Head of caudate nucleus (tissue), 42 donors: ENCODE measurements around the gene BATF3.

ENCODE experiments used
- DNase-seq, 42 donors: peaks; one replicate each; pipeline versions ENCODE4 v3.0.0 to v3.0.0-alpha.2; 2020 to 2021; ENCODE audit warnings: mixed read lengths in 7 of 42
- intact Hi-C: fragments of 100-400 bp; cut with DNase I; formaldehyde crosslinking; loops from one replicate; pipeline ENCODE4 v1.15.0; 2022

The BATF3 gene

DNA sequence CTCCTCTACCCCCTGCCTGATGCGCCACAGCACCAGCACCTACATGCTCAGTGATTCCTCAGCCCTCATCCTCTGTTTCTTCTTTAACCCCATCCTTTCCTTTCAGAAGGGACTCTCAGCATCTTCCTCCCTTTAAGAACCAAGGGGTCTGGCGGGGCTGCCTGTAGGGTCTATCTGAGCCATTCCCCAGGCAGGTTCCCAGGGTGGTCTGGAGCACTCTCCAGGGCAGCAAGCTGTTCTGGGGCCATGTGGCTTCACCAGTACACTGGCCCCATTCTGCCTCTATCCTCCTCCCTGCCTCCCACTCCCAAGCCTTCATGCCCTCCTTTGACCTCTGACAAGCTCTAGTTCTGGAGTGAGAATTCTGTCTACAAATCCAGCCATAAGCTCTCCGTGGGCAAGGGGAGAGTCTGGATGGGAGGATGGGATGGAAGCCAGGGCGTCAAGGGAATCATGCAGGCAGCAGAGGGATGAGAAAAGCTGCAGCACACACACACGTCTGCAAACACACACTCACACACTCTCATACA lies 10.4 kb downstream of the BATF3 start:
- intact Hi-C loops = no loop called here
- peak in 1 of 42 donors; percentile 9 for DNase-seq

DNA sequence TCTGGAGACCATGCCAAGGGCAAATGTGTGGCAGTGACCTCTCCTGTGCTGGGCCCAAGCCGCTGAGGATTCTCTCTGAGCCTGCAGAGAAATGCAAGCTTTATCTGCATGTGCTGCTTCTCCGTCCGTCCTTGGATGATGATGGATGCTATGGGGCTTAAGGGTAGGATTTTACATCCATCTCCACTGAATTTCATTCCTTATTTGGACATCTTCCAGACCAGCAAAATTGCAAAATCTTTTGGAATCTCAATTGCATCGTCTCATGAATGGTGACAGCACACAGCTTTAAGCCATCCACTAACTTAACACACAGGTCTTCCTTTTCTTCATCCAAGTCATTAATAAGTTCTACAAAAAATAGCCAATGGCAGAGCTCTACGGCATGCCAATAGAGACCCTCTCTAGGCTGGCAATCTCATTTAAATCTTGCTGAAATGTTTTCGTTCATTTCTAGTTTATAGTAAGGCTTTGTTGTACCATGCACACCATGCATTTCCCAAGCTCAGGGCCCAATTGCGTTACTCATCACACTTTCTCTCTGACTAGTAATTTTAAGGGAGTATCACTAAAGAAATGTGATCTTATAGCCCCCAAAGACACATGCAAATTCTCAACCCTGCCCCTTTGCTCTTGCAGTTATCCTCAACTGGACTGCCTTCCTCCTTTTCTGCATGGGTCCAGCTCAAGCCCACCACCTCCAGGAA lies 11.1 kb downstream of the BATF3 start:
- intact Hi-C loops = no loop called here
- peak in 1 of 42 donors; percentile 33 for DNase-seq

DNA sequence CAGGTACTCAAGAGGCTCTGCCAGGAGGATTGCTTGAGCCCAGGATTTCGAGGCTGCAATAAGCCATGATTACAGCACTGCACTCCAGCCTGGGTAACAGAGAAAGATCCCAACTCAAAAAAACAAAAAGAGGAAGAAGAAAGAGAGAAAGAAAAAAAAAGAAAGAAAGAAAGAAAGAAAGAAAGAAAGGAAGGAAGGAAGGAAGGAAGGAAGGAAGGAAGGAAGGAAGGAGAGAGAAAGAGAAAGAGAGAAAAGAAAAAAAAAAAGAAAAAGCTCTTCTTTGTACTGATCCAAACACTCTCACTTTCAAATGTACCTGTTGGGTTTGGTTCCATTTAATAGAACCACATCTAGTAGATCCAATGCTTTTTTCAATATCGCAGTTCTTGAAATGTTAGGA lies 11.8 kb downstream of the BATF3 start:
- intact Hi-C loops = no loop called here

DNA sequence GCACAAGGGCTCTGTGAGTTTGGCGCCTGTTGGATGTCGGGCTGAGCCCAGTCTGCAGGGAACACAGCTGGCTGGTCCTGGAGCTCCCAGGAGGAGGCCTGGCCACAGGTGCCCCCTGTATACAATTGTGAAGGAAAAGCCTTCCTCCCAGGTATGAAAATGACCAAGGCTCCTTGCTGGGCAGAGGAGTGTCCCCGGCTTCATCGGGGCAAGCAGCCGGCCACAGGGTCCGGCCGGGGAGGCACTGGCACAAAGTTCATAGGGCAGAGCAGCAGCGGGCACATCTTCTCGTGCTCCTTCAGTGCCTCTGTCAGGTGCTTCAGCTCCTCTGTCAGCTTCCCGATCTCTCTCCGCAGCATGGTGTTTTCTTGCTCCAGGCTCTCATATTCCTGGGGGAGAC lies 13.0 kb downstream of the BATF3 start:
- intact Hi-C loops = no loop called here
- DNase-seq = no peak

More for the DNA sequence above, 11.8 kb downstream of the BATF3 start:
- DNase-seq = no peak

DNA sequence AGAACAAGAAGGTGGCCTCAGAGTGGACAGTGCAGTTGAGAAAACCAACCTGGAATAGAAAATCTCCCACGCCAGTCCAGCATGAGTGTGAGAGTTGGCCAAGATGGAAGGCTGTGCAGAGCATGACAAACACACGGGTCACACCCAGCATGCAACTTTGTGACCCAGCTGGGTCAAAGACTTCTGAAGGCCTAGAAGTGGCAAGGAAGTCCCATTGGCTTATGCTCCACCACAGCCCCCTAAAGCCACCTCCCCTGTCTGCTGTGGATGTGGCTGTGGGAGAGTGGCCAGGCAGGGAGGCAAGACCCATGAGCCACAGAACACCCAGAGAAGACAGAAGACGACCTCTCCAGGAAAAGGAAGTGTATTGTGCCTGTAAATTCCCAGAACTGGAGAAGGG lies 13.6 kb downstream of the BATF3 start:
- no peak for DNase-seq
- intact Hi-C loops = no loop called here

DNA sequence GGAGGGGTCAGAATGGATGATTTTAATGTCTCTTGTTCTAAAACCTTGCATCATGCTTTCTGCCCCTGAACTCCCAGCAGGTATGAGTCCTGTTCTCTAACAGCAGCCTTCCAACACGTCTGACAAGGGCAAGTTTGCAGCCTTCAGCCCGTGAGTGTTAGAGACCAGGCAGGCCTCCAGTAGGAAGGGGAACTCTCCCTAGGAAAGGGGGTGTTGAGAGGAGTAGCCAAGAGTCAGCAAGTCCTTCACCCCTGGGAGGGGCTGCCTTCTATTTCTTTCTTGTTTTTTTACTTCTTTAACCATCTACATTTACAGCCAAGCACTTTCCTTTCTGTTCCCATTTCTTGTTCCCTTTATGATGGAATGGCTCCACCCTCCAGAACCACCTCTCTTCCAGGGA lies 14.2 kb downstream of the BATF3 start:
- DNase-seq = no peak
- intact Hi-C loops = no loop called here

DNA sequence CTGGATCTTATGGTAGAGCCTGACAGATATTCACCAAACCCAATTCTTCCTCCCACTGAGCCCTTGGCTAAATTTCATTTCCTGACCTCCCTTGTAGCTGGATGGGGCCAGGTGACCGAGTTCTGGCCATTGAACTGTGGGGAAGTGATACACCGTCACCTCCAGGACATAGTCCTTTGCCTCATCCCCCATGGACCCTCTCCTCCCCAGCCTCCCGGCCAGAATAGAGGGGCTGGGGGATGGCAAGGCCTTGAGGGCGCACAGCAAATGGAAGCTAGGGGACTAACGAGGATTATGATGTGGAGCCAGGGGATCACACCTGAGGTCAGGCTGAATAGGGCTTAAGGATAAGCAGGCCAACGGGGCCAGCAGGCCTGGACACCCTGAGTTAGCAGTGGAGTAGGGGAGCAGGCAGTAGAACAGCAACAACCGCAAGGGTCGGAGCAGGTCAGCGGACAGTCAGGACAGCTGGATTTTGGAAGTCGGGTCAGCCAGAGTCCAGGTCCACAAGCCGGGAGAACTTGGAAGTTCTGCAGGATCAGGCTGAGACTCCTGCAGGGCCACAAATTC lies 15.0 kb downstream of the BATF3 start:
- intact Hi-C loops = no loop called here
- DNase-seq = peak in 1 of 42 donors; percentile 35

DNA sequence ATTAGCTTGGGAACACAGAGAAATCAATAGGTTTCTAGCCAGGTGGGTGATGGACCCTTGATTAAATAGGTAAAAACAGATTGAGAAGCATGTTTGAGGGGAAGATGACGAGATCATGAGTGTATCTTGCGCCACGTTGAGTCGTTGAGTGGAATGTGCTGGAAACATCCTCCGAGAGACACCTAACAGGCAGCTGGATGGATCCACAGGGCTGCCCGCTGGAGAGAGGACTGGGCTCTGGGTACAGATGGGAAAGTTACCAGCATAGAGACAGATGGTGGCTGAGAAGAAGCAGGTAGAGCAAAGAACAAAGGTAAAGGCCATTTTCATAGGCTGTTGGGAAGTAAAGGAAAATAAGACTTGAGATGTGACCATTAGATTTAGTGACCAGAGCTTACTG lies 15.6 kb downstream of the BATF3 start:
- intact Hi-C loops = no loop called here
- DNase-seq = peak in 1 of 42 donors; percentile 12

DNA sequence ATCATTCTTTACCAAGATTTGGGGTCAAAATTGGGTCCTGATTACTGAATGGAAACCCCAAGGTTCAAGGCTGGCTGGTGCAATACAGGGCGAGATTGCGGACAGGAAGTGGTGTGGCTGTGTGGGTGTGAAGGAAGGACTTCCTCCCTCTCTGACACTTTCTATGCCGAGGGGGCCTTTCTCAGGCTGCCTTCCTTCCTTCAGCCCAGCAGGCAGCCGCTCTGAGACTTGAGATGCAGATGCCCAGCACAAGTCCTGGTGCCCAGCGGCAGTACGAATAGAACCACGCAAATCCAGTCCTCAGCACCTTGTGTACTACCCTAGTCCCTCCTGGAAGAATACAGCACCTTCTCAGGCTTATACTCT lies 16.3 kb downstream of the BATF3 start:
- DNase-seq = peak in 13 of 42 donors; percentile 10 to 56 (median 34)
- intact Hi-C loops = no loop called here

DNA sequence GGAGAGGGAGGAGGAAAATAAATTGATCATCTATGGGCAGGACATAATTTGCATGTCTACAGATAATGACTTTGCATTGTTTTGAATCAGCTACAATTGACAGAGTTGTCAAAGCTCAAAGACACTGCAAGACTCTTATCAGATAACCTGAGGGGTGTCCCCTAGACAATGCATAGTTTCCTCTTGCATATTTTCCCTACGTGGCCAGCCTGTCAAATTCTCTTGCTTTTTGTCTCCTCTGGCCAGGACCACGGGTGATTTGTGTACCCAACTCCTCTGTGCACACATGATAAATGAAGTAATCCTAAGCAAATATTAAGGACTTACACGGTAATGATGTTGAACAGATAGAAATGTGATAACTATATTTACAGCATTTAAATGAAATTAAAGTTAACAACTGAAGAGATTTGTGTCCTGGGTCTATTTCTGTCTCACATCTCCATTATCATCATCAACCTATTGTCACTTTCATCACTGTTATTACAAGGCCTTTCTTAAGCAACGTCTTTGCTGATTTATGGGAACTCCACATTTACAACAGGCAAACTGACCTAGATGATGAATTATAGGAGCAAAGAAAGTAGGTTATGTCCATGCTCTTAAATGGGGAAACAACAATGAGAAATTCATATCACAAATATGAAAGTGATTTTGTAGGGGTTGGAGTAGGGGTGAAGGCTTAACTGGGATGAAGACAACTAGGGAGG lies 18.8 kb downstream of the BATF3 start:
- no peak for DNase-seq
- intact Hi-C loops = no loop called here

DNA sequence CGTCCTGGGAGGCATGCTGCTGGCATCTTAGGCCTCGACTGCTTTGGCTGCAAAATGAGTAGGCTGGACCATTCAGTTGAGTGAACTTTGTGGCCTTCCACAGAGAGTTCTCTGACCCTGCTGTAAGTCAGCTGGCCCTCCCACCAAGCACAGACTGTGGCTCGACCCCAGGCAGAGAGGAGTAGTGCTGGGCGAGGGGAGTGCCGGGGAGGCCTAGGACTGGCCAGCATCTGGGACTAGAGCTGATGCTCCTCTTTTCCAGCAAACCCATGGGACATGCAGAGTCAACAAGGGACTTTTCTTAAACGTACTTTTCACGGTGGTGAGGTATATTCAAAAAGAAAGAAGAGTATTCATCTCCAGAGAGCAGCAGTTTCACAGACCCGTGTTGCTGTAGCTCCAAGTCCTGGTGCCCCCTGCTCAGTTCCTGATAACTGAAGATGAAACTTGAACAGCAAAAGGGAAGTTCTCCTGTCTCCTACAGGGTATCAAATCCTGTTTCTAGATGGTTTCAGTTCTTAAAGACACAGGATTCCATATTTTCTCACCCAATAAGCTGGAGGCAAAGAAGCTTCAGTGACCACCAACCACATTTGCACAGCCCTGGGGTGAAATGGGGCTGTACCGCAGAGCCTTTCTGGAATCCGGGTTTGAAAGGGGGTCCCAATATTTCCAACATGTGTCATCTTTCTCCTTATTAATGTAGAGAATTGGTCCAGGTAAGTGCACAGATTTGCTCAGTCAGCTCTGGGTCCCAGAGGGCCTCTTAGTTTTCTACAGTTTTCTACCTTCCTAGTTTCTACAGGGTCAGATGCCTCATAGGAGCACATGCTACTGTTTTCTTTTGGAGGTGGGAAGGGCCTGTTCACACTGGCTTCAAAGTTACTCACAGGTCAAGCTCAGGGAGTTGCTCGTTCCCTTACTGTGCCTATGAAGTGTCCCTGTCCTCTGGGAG lies 20.9 kb downstream of the BATF3 start:
- no peak for DNase-seq

DNA sequence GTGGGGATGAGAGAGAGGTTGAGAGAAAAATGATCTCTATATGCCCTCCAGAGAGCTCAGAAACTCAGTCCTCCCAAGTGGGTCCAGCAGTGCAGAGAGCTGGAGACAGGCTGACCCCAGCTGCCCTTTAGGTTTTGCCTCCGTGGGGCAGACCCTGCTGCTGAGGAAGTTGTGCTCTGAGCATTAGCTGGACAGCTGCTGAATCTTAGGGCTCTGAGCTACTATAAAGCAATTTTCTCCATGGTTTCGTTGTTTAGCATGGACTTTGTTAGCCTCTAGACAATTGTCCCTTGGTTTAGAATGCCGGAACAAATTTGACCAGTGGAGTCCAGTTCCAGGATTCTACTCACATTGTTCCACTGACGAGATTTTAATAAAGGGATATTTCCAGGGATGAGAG lies 22.1 kb downstream of the BATF3 start:
- intact Hi-C loops = no loop called here
- DNase-seq = no peak

More for the DNA sequence above, 20.9 kb downstream of the BATF3 start:
- intact Hi-C loops = no loop called here

DNA sequence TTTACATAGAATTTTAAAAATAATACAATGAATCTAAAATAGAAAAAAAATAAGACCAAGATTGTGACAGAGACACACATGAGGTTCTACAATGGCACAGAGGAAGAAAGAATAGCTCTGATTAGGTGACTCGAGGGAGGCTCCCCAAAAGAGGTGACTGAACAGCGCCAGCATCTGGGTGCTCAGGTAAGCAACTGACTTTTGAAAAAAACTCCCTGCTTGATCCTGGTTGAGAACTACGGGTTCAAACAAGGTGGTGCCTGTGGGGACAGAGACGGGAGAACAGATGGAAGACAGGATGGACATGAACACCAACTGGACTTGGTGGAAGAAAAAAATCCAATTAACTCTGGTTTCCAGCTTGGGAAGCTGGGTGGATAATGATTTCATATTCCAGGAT lies 22.5 kb downstream of the BATF3 start:
- intact Hi-C loops = no loop called here
- DNase-seq = peak in 12 of 42 donors; percentile 18 to 69 (median 36)

DNA sequence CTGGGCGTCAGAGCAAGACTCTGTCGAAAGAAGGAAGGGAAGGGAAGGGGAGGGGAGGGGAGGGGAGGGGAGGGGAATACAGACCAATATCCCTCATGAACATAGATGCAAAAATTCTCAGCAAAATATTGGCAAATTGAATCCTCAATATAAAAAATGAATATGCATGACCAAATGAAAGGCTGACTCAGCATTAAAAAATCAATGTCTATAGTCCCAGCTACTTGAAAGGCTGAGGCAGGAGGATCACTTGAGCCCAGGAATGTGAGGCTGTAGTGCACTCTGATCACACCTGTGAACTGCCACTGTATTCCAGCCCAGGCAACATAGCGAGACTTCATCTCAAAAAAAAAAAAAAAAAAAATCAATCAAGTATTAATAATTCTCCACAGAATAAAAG lies 24.0 kb downstream of the BATF3 start:
- DNase-seq = no peak
- intact Hi-C loops = no loop called here

DNA sequence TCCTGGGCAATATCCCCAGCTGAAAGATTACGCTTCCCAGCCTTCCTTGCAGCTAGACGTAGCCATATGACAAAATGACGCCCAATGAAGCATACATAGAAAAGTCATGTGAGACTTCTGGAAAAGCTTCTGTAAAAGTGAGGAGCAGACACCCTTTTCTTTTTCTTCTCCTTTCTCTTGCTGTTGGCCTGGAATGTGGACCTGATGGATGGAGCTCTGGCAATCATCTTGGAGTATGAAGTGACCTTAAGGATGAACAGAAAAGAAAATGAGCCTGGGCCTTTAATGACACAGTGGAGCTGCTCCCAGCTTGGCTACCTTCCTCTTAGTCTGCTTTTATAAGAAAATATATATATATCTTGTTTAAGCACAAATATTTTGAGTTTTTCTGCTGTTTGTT lies 24.8 kb downstream of the BATF3 start:
- intact Hi-C loops = no loop called here

DNA sequence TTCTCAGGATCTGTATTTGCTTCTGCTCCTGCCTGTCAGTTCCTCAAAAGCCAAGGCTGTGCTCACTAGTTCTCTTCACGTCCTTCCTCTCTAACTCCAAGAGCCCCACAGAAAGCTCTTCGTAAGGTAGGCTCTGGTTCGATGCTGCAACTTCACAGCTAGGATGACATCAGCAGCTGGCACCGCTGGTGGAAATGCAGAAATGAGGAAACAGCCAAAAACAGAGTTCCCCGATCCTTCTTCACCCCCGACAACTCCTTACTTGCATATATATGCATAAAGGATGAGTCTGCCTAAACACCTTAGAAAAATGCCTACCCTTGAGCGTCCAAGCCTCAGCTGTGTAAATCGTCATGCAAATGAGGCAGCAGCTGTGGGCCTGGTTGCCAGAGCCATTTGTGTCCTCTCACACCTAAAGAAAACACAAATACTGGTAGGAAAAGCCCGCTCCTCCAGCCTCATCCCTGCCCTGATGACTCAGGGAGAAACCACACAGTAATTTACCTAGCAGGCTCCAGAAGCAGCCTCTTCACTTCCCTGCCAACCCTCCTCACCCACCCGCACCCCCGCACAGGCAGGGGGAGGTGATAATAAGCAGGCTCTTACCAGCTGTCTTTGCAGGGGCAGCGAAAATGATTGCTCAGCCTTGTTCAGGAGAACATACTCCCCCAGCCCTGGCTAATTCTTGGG lies 28.2 kb downstream of the BATF3 start:
- intact Hi-C loops = no loop called here
- DNase-seq = peak; percentile 22 to 89 (median 69)

More for the DNA sequence above, 24.8 kb downstream of the BATF3 start:
- DNase-seq = no peak

DNA sequence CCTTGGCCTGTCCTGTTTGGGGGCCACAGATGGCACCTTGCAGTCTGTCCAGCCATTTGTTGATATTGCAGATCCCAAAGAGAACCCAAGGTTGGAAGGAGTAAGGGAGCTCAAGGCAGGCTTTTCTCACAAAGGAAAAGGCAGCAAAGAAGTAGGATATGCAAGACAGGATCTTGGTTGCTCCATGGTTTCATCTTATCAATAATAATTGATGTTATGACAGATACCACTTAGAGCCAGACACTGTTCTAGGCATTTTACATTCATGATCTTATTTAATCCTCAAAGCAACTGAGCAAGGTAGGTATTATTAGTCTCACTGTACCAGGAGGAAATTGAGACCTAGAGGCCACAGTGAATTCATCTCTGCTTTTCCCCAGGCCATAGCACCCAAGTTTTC lies 28.8 kb downstream of the BATF3 start:
- intact Hi-C loops = no loop called here
- no peak for DNase-seq

DNA sequence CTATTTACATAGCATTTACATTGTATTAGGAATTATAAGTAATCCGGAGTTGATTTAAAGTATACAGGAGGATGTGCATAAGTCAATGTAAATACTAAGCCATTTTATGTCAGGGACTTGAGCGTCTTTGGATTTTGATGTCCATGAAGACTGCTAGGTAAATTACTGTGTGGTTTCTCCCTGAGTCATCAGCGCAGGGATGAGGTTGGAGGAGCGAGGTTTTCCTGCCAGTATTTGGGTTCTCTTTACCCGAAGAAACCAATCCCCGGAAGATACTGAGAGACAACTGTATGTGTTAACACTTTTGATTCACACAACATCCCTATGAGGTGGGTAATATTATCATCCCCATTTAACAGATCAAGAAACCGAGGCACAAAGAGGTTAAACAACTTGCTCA lies 29.3 kb downstream of the BATF3 start:
- DNase-seq = peak in 1 of 42 donors; percentile 3

More for the DNA sequence above, 29.3 kb downstream of the BATF3 start:
- intact Hi-C loops = no loop called here
